Caco-2 (cell line): ENCODE measurements around the gene CNP. TPM values are rescaled to one million over a fixed set of nuclear protein-coding genes. Genes with fewer than 3 reads are reported as not detected.

Source experiments
- BruUV-seq: library from RNA; stranded (reverse); fragments of 400-500 nt; replicated peaks from 2 replicates; lab custom pipeline; 2021; lab: Mats Ljungman, UMichigan
- CTCF ChIA-PET: fragments of 300-600 bp; sonication (Branson Sonifier 250); formaldehyde crosslinking; loops from one replicate; lab custom pipeline; 2022; ENCODE audit warnings: antibody characterized with exemption; lab: Charles Lee
- POLR2A ChIA-PET: fragments of 300-600 bp; sonication (Branson Sonifier 250); formaldehyde crosslinking; loops from one replicate; lab custom pipeline; 2022; ENCODE audit warnings: antibody characterized with exemption; lab: Charles Lee
- DNase-seq, 2 experiments: peaks; one replicate each; pipeline versions ENCODE4 v3.0.0 to v3.0.0-alpha.2; 2020 to 2022
- H3K27me3 ChIP-seq: replicated peaks from 2 replicates; pipeline ENCODE4 v1.6.0; 2011; ENCODE audit warnings: low read length; ENCODE audit not compliant: control insufficient read depth, insufficient read depth
- H3K36me3 ChIP-seq: 2 replicates; pipeline ENCODE4 v1.5.1; 2011; ENCODE audit warnings: low read length; ENCODE audit not compliant: control insufficient read depth, insufficient read depth
- H3K4me1 ChIP-seq: fragments of 250-450 bp; sonication (Bioruptor Pico); 2 replicates; pipeline ENCODE4 v1.5.1; 2020; ENCODE audit warnings: mild to moderate bottlenecking
- H3K4me3 ChIP-seq: 2 replicates; pipeline ENCODE4 v1.5.1; 2011; ENCODE audit warnings: low read depth, mild to moderate bottlenecking, control low read depth, low read length
- H3K9me3 ChIP-seq: fragments of 250-450 bp; sonication (Bioruptor Pico); 2 replicates; pipeline ENCODE4 v1.5.1; 2020; ENCODE audit warnings: mild to moderate bottlenecking, moderate library complexity
- H3K27ac Mint-ChIP-seq: one replicate; pipeline ENCODE4 v1.8.0; 2022; ENCODE audit warnings: mixed read lengths; ENCODE audit not compliant: unreplicated experiment
- H3K27me3 Mint-ChIP-seq: one replicate; pipeline ENCODE4 v1.8.0; 2022; ENCODE audit warnings: mixed read lengths; ENCODE audit not compliant: insufficient read depth, unreplicated experiment
- H3K36me3 Mint-ChIP-seq: one replicate; pipeline ENCODE4 v1.8.0; 2022; ENCODE audit warnings: mild to moderate bottlenecking, mixed read lengths; ENCODE audit not compliant: insufficient read depth, unreplicated experiment
- H3K4me1 Mint-ChIP-seq: one replicate; pipeline ENCODE4 v1.8.0; 2022; ENCODE audit warnings: low read depth, mixed read lengths; ENCODE audit not compliant: unreplicated experiment
- H3K4me3 Mint-ChIP-seq: one replicate; pipeline ENCODE4 v1.8.0; 2022; ENCODE audit warnings: mild to moderate bottlenecking, moderate library complexity, mixed read lengths; ENCODE audit not compliant: unreplicated experiment
- H3K9me3 Mint-ChIP-seq: one replicate; pipeline ENCODE4 v1.8.0; 2022; ENCODE audit warnings: mixed read lengths; ENCODE audit not compliant: unreplicated experiment
- CTCF ChIP-seq, 2 experiments: fragments of 200-600 bp in 1 of 2; IDR thresholded peaks; 1 replicate in 1 of 2; 2 replicates in 1 of 2; pipeline versions ENCODE4 v1.5.1 to v1.8.0; 2011 to 2022; ENCODE audit warnings: antibody characterized with exemption in 1 of 2, control low read depth in 1 of 2, inconsistent platforms in 1 of 2, low read depth in 1 of 2, low read length in 1 of 2, mild to moderate bottlenecking in 1 of 2, moderate library complexity in 1 of 2; ENCODE audit not compliant: insufficient read depth in 1 of 2, severe bottlenecking in 1 of 2, unreplicated experiment in 1 of 2
- intact Hi-C: fragments of 100-400 bp; cut with micrococcal nuclease; formaldehyde crosslinking; loops from one replicate; pipeline ENCODE4 v1.10.0; 2022; ENCODE audit not compliant: unreplicated experiment
- total RNA-seq: library from RNA; stranded (reverse); gene quantifications from 2 replicates; pipeline ENCODE4 v1.2.3, GENCODE V29; 2022

The CNP gene
- total RNA-seq, 1 experiment from 2014 or later: 94.5 TPM

GRCh38 chr17:41992576-41992975 lies 26.0 kb downstream of the CNP start:
- H3K9me3 Mint-ChIP-seq: no peaks in the 10 kb centered on the region
- POLR2A ChIA-PET: no interaction called here
- H3K27me3 Mint-ChIP-seq: no peaks in the 10 kb centered on the region
- Histone ChIP-seq H3K4me3 (no peak overlapping the region), H3K9me3 (no peaks in the 10 kb centered on the region), H3K4me1 (peaks cover 31% of the 10 kb centered on the region), H3K27me3 (no peaks in the 10 kb centered on the region), H3K36me3 (peaks cover 8% of the 10 kb centered on the region)
- no TSS peak for BruUV-seq
- H3K4me1 Mint-ChIP-seq: peaks cover 21% of the 10 kb centered on the region
- H3K4me3 Mint-ChIP-seq: no peak overlapping the region
- no peak for DNase-seq
- no peak for TF ChIP-seq CTCF (IDR thresholded peaks at IDR 0.05; ENCODE audit: insufficient read depth in 1 of 2, low read depth in 1 of 2, low read length in 1 of 2, severe bottlenecking in 1 of 2, unreplicated experiment in 1 of 2)
- no peak overlapping the region for H3K27ac Mint-ChIP-seq
- CTCF ChIA-PET: no interaction called here
- peaks cover 100% of the 10 kb centered on the region for H3K36me3 Mint-ChIP-seq
- intact Hi-C loops: no loop called here

DNA sequence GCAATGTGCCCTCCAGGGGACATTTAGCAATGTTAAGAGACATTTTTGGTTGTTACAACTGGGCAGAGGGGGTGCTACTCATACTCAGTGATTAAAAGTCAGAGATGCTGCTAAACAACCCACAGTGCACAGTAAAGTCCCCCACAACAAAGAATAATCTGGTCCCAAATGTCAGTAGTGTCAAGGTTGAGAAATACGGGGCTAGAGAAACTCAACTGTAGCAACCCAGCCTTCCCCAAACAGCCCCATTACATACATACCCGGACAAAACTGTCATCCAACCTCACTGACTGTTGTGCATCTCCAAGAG lies 30.2 kb downstream of the CNP start:
- DNase-seq: no peak
- intact Hi-C loops: no loop called here
- Mint-ChIP-seq H3K4me1 (peaks cover 9% of the 10 kb centered on the region), H3K36me3 (peaks cover 99% of the 10 kb centered on the region), H3K4me3 (no peak overlapping the region), H3K9me3 (no peaks in the 10 kb centered on the region), H3K27me3 (no peaks in the 10 kb centered on the region), H3K27ac (no peak overlapping the region)
- no TSS peak for BruUV-seq
- peaks cover 5% of the 10 kb centered on the region for H3K36me3 ChIP-seq
- no peaks in the 10 kb centered on the region for H3K27me3 ChIP-seq
- ChIA-PET CTCF (no interaction called here), POLR2A (no interaction called here)
- H3K4me1 ChIP-seq: peaks cover 14% of the 10 kb centered on the region
- H3K9me3 ChIP-seq: no peaks in the 10 kb centered on the region
- H3K4me3 ChIP-seq: no peak overlapping the region
- no peak for TF ChIP-seq CTCF (IDR thresholded peaks at IDR 0.05; ENCODE audit: insufficient read depth in 1 of 2, low read depth in 1 of 2, low read length in 1 of 2, severe bottlenecking in 1 of 2, unreplicated experiment in 1 of 2)

DNA sequence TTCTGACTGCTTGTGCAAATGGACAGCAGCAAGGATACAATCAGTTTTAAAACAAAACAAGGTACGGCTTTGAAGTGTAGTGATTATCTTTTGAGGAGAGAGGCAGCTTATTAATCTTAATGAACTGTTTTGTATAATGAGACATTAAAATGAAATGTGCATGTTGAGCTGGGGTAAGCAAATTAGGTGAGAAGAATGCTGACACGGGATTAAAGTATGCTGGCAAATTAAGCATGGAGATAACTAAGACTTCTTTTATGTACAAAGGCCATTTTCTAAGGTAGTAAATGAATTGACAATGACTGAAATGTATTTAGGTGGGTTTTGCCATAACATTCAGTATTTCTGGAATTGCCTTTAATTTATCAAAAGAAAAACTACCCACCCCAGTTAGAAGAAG lies 31.9 kb downstream of the CNP start:
- Histone ChIP-seq H3K4me1 (peaks cover 31% of the 10 kb centered on the region), H3K27me3 (no peaks in the 10 kb centered on the region), H3K9me3 (no peaks in the 10 kb centered on the region), H3K36me3 (peaks cover 5% of the 10 kb centered on the region), H3K4me3 (no peak overlapping the region)
- intact Hi-C loops: no loop called here
- Mint-ChIP-seq H3K36me3 (peaks cover 99% of the 10 kb centered on the region), H3K27ac (no peak overlapping the region), H3K27me3 (no peaks in the 10 kb centered on the region), H3K4me3 (no peak overlapping the region), H3K4me1 (peaks cover 24% of the 10 kb centered on the region), H3K9me3 (no peaks in the 10 kb centered on the region)
- CTCF ChIA-PET: no interaction called here
- POLR2A ChIA-PET: no interaction called here
- TF ChIP-seq CTCF (IDR thresholded peaks at IDR 0.05; ENCODE audit: insufficient read depth in 1 of 2, low read depth in 1 of 2, low read length in 1 of 2, severe bottlenecking in 1 of 2, unreplicated experiment in 1 of 2): no peak
- DNase-seq: no peak
- BruUV-seq: no TSS peak
